Upper lobe of right lung (tissue), 1 donor: Measurements from ENCODE around the gene ELF2. TPM values are rescaled to one million over a fixed set of nuclear protein-coding genes. Genes with fewer than 3 reads are reported as not detected.
"Not testable (repeated sequence)": the region's sequence is repeated elsewhere in the genome, so short reads cannot be mapped to it uniquely, and the experiment has no call there.

Experiments
- ATAC-seq: fragments of 200-7000 bp; cut with Tn5 transposase; one replicate; pipeline ENCODE4 v1.9.1; 2020; ENCODE audit warnings: mild to moderate bottlenecking, moderate library complexity
- DNase-seq: peaks from one replicate; pipeline ENCODE4 v3.0.0-alpha.2; 2020
- H3K27ac ChIP-seq: fragments of 200-600 bp; one replicate; pipeline ENCODE4 v1.8.0; 2022
- H3K27me3 ChIP-seq: fragments of 200-600 bp; one replicate; pipeline ENCODE4 v1.8.0; 2022; ENCODE audit warnings: mild to moderate bottlenecking
- H3K36me3 ChIP-seq: fragments of 200-600 bp; one replicate; pipeline ENCODE4 v1.8.0; 2022
- H3K4me1 ChIP-seq: fragments of 200-600 bp; one replicate; pipeline ENCODE4 v1.8.0; 2022
- H3K4me3 ChIP-seq: fragments of 200-600 bp; one replicate; pipeline ENCODE4 v1.8.0; 2022; ENCODE audit warnings: mild to moderate bottlenecking
- H3K9me3 ChIP-seq: fragments of 200-600 bp; one replicate; pipeline ENCODE4 v1.8.0; 2022
- CTCF ChIP-seq: fragments of 200-600 bp; IDR thresholded peaks from one replicate; pipeline ENCODE4 v1.8.0; 2022; ENCODE audit warnings: antibody characterized with exemption
- intact Hi-C: fragments of 100-400 bp; cut with DNase I; formaldehyde crosslinking; loops from one replicate; pipeline ENCODE4 v1.11.0; 2022
- total RNA-seq: library from RNA; stranded (reverse); fragmentation: NEBNext Ultra II Directional; extraction: Animal tissue kit (Norgen Biotek cat#: 25700); gene quantifications from one replicate; pipeline ENCODE4 v1.2.1, GENCODE V29; 2021
- donor health status: DM: no; HTN: yes; CAD: no; lungs with severe emphysema.

Gene ELF2
- total RNA-seq, 1 donor from 2014 or later = 48.2 TPM

- intact Hi-C loops = no loop called here
- ATAC-seq = peak; percentile 82
- DNase-seq = no peak
- H3K36me3 ChIP-seq = no peaks in the 10 kb centered on the region
- no peaks in the 10 kb centered on the region for H3K27me3 ChIP-seq
- peaks cover 37% of the 10 kb centered on the region for H3K4me1 ChIP-seq
- no peak overlapping the region for H3K27ac ChIP-seq
- no peaks in the 10 kb centered on the region for H3K9me3 ChIP-seq
- peak; percentile 60 for TF ChIP-seq CTCF
- H3K4me3 ChIP-seq = no peak overlapping the region
Measured at GRCh38 chr4:139167774-139168444, 9.1 kb downstream of the ELF2 start.

GRCh38 chr4:139164731-139165130 lies 12.3 kb downstream of the ELF2 start:
- H3K27me3 ChIP-seq = no peaks in the 10 kb centered on the region
- no peak overlapping the region for H3K4me3 ChIP-seq
- TF ChIP-seq CTCF = no peak
- no peak for DNase-seq
- ATAC-seq = no peak
- intact Hi-C loops = no loop called here
- no peaks in the 10 kb centered on the region for H3K9me3 ChIP-seq
- no peak overlapping the region for H3K27ac ChIP-seq
- no peaks in the 10 kb centered on the region for H3K36me3 ChIP-seq
- peaks cover 37% of the 10 kb centered on the region for H3K4me1 ChIP-seq

- Histone ChIP-seq H3K4me1 (peaks cover 37% of the 10 kb centered on the region), H3K36me3 (no peaks in the 10 kb centered on the region), H3K27ac (no peak overlapping the region), H3K27me3 (no peaks in the 10 kb centered on the region), H3K9me3 (no peaks in the 10 kb centered on the region), H3K4me3 (no peak overlapping the region)
- no peak for TF ChIP-seq CTCF
- DNase-seq (no peak), ATAC-seq (no peak)
- intact Hi-C loops = no loop called here
Measured at GRCh38 chr4:139163806-139164206, 13.2 kb downstream of the ELF2 start.

GRCh38 chr4:139157977-139158376 lies 19.0 kb downstream of the ELF2 start:
- DNase-seq, H3K9me3 ChIP-seq, H3K27me3 ChIP-seq, H3K4me3 ChIP-seq, ATAC-seq, intact Hi-C loops, H3K36me3 ChIP-seq, H3K27ac ChIP-seq: not testable (repeated sequence)
- peaks cover 12% of the 10 kb centered on the region for H3K4me1 ChIP-seq

- no peak for TF ChIP-seq CTCF
- H3K9me3 ChIP-seq = no peaks in the 10 kb centered on the region
- H3K27me3 ChIP-seq = no peaks in the 10 kb centered on the region
- no peaks in the 10 kb centered on the region for H3K36me3 ChIP-seq
- DNase-seq (no peak), ATAC-seq (no peak)
- peaks cover 19% of the 10 kb centered on the region for H3K4me1 ChIP-seq
- no peak overlapping the region for H3K4me3 ChIP-seq
- intact Hi-C loops = no loop called here
- no peak overlapping the region for H3K27ac ChIP-seq
Measured at GRCh38 chr4:139154952-139155557, 22.0 kb downstream of the ELF2 start.

- Histone ChIP-seq H3K4me3 (no peak overlapping the region), H3K9me3 (no peaks in the 10 kb centered on the region), H3K36me3 (no peaks in the 10 kb centered on the region), H3K4me1 (peaks cover 19% of the 10 kb centered on the region), H3K27me3 (no peaks in the 10 kb centered on the region), H3K27ac (no peak overlapping the region)
- no peak for DNase-seq
- ATAC-seq = no peak
- no peak for TF ChIP-seq CTCF
- intact Hi-C loops = no loop called here
Measured at GRCh38 chr4:139154538-139154937, 22.5 kb downstream of the ELF2 start.
